ENCODE measurements around the gene TWF2.

DNA sequence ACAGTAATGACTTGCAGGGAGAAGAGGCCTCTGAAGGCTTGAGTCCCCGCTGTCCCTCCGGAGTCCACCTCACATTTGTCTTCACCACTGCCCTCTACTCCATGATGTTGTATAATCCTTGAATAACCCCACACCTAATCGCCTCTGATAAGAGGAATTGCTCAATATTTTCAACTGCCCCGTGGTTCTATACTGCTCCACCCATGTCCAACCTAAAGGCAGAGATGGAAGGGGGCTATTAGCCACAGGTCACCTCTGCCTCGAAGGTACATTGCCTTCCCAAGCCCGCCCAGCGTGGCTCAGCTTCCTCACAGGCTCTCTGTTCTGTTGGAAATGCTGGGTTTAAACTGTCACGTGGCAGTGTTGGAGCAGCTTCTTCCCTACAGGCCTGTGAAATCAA lies 26.0 kb downstream of the TWF2 start:
- no peak for TF ChIP-seq GATA2 (IDR thresholded peaks at IDR 0.05; ENCODE audit: low read depth, low read length)
- TF ChIP-seq GATA3 (IDR thresholded peaks at IDR 0.05; ENCODE audit: low read depth, low read length) = no peak
